Lower leg skin (tissue), 3 donors: ENCODE results near the gene PLA2G12A.

Experiments
- CTCF ChIP-seq, 3 donors: fragments of 450-650 bp; IDR thresholded peaks; one replicate each; pipeline ENCODE4 v1.5.1; 2016; ENCODE audit warnings: antibody characterized with exemption in 3 of 3, mild to moderate bottlenecking in 3 of 3, moderate library complexity in 2 of 3
- POLR2A ChIP-seq, 2 donors: fragments of 450-650 bp; IDR thresholded peaks; one replicate each; pipeline ENCODE4 v1.6.1; 2016 to 2017; ENCODE audit warnings: antibody characterized with exemption in 2 of 2, mild to moderate bottlenecking in 1 of 2, moderate library complexity in 1 of 2

- TF ChIP-seq CTCF (IDR thresholded peaks at IDR 0.05) = no peak
- TF ChIP-seq POLR2A (IDR thresholded peaks at IDR 0.05) = no peak
These were observed 22.7 kb upstream of the PLA2G12A start for GRCh38 chr4:109752525-109752924.
